Cardiac muscle cell (in vitro differentiated cells and primary cell): ENCODE results near the gene BIRC7. TPM values are rescaled to one million over a fixed set of nuclear protein-coding genes. Genes with fewer than 3 reads are reported as not detected.

Experiments used
- DNase-seq, 2 donors: peaks; one replicate each; pipeline versions ENCODE4 v3.0.0 to v3.0.0-alpha.2; 2010 to 2017; ENCODE audit warnings: low read depth in 1 of 2, low spot score in 1 of 2
- H3K27ac ChIP-seq: fragments of 200-600 bp; sonication (generic); 2 replicates; pipeline ENCODE4 v1.5.1; 2016
- H3K27me3 ChIP-seq: fragments of 200-600 bp; sonication (generic); 2 replicates; pipeline ENCODE4 v1.6.0; 2016; ENCODE audit warnings: control low read depth
- H3K36me3 ChIP-seq: fragments of 200-600 bp; sonication (generic); 2 replicates; pipeline ENCODE4 v1.5.1; 2016; ENCODE audit warnings: control low read depth
- H3K4me1 ChIP-seq: fragments of 200-600 bp; sonication (generic); 2 replicates; pipeline ENCODE4 v1.8.1; 2017; ENCODE audit warnings: low read depth, mild to moderate bottlenecking, mixed run types
- H3K4me3 ChIP-seq: fragments of 200-600 bp; sonication (generic); 2 replicates; pipeline ENCODE4 v1.5.1; 2016; ENCODE audit warnings: mild to moderate bottlenecking
- H3K9me3 ChIP-seq: fragments of 200-600 bp; sonication (generic); 2 replicates; pipeline ENCODE4 v1.5.1; 2017; ENCODE audit warnings: low read depth, mild to moderate bottlenecking, control low read depth
- CTCF ChIP-seq: IDR thresholded peaks from 2 replicates; pipeline ENCODE4 v1.5.1; 2012; ENCODE audit warnings: low read depth, mild to moderate bottlenecking, low read length
- polyA plus RNA-seq: library from polyadenylated mRNA; unstranded; fragments of >200 nt; fragmentation: Nextera tagmentation; extraction: Ambion mirVana; gene quantifications from 2 replicates; pipeline ENCODE4 v1.2.1, GENCODE V29; 2016
- total RNA-seq: library from RNA; depleted of rRNA; stranded (reverse); fragments of >200 nt; gene quantifications from 2 replicates; pipeline ENCODE4 v1.2.3, GENCODE V29; 2016

The BIRC7 gene
- total and polyA plus RNA-seq, 2 experiments from 2014 or later = 0.54 TPM; not detected in 1

GRCh38 chr20:63285636-63286615, 50.2 kb downstream of the BIRC7 start:
- TF ChIP-seq CTCF = no peak
- H3K4me1 ChIP-seq = no peaks in the 10 kb centered on the region
- H3K4me3 ChIP-seq = no peak overlapping the region
- peaks cover 15% of the 10 kb centered on the region for H3K36me3 ChIP-seq
- no peaks in the 10 kb centered on the region for H3K27me3 ChIP-seq
- no peaks in the 10 kb centered on the region for H3K9me3 ChIP-seq
- H3K27ac ChIP-seq = no peak overlapping the region
- DNase-seq = no peak

GRCh38 chr20:63286781-63287696, 51.3 kb downstream of the BIRC7 start:
- H3K27ac ChIP-seq = no peak overlapping the region
- H3K4me1 ChIP-seq = no peaks in the 10 kb centered on the region
- H3K27me3 ChIP-seq = no peaks in the 10 kb centered on the region
- no peak overlapping the region for H3K4me3 ChIP-seq
- TF ChIP-seq CTCF = no peak
- peaks cover 15% of the 10 kb centered on the region for H3K36me3 ChIP-seq
- no peak for DNase-seq
- H3K9me3 ChIP-seq = no peaks in the 10 kb centered on the region

- H3K4me3 ChIP-seq = no peak overlapping the region
- H3K9me3 ChIP-seq = no peaks in the 10 kb centered on the region
- H3K36me3 ChIP-seq = peaks cover 14% of the 10 kb centered on the region
- TF ChIP-seq CTCF = no peak
- no peaks in the 10 kb centered on the region for H3K4me1 ChIP-seq
- no peak for DNase-seq
- no peak overlapping the region for H3K27ac ChIP-seq
- no peaks in the 10 kb centered on the region for H3K27me3 ChIP-seq
These were observed 52.2 kb downstream of the BIRC7 start for GRCh38 chr20:63287697-63288580.

- Histone ChIP-seq H3K4me1 (no peaks in the 10 kb centered on the region), H3K27ac (no peak overlapping the region), H3K27me3 (no peaks in the 10 kb centered on the region), H3K4me3 (no peak overlapping the region), H3K9me3 (no peaks in the 10 kb centered on the region), H3K36me3 (peaks cover 13% of the 10 kb centered on the region)
- no peak for TF ChIP-seq CTCF
- DNase-seq = no peak
These were observed 53.0 kb downstream of the BIRC7 start for GRCh38 chr20:63288581-63289251.
